HG02885 (cell line): ENCODE results near the gene EEF1AKMT1.
"Not testable (repeated sequence)": the region's sequence is repeated elsewhere in the genome, so short reads cannot be mapped to it uniquely, and the experiment has no call there.

Source experiments
- ATAC-seq: cut with Tn5 transposase; IDR thresholded peaks from one replicate; pipeline ENCODE4 v1.9.1; 2021; ENCODE audit warnings: mild to moderate bottlenecking; ENCODE audit not compliant: unreplicated experiment, poor library complexity

EEF1AKMT1 gene

DNA sequence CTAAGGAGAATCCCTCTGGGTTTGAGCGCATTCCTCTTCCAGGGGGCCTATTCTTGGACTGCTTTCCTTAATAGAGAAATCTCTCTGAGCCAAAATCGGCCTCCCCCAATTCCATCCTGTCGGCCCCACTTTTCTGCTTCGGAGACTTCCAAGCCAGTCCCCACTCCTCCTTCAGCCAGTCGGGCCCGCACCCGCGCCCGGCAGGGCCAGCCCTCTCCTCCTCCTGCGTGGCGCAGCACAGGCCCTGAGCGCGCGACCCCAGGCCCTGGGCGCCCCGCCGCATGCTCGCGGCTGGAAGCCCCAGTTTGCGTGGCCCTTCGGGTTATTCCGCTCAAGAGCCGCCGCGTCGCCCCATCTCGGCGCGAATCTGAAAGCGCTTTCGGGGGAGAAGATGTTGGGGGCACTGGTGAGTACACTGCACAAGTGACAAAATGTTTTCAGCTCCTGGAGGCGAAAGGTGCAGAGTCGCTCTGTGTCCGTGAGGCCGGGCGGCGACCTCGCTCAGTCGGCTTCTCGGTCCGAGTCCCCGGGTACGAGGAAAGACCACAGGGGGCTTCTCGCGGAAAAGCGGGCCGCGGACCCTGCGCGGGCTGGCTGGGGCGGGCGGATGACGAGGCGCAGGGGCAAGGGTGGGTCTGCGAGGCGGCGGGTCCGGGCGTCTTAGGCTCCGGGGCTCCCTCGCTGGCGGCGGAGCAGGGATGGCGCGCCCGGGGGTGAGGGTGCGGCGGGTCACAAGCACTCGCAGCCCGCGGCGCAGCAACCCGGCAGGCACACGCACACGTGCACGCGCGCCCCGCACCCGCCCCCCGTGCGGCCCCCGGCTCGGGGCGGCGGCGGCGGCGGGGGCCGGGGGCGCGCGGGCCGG is 70.6 kb downstream of the EEF1AKMT1 start, which contains the start of gene IL17D:
Gene IL17D, plus strand, starts transcription at position 785 of the 865 bp plus-strand sequence. CDS start 303 bp downstream, outside the sequence.
- peak; percentile 39 for ATAC-seq

GRCh38 chr13:20702530-20702914 is 71.2 kb downstream of the EEF1AKMT1 start:
- ATAC-seq, result no peak

GRCh38 chr13:20701461-20701860 is 72.3 kb downstream of the EEF1AKMT1 start:
- no peak for ATAC-seq

GRCh38 chr13:20700288-20700687 is 73.5 kb downstream of the EEF1AKMT1 start:
- ATAC-seq, result no peak

- ATAC-seq, result no peak
Observed at GRCh38 chr13:20699715-20700114, 74.0 kb downstream of the EEF1AKMT1 start.

DNA sequence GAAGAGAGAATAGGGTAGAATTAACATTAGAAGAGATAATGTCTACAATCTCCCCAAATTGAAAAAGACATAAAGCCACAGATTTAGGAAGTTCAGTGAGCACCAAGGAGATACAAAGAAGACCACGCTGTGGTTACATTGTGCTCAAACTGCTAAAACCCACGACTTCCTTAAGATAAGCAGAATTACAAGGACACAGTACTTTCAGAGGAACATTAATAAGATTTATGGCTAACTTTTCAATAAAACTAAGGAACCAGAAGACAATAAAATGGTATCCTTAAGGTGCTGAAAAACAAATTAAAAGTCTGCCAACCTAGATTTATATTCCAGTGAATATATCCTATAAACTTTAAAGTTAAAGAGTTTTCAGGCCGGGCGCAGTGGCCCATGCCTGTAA is 77.7 kb downstream of the EEF1AKMT1 start:
- no peak for ATAC-seq

DNA sequence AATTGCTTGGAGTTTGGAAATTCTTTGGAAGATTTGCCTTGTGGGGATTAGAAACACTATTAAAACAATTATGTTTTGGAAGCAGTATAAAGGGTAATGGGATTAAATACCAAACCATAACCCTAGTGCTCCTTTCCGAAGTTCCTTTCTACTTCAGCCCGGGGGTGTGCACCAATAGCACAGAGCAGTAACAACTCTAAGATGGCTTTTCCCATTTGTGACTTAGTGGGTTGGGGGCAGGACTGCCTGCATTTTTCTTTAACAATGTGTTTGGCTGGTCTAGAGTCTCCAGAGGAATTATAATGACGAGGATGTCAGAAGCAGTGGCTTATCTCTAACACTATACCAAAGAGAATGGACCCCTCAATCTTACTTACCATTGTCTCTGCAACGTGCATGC is 82.1 kb downstream of the EEF1AKMT1 start:
- ATAC-seq, result no peak

GRCh38 chr13:20689291-20689690 is 84.5 kb downstream of the EEF1AKMT1 start:
- ATAC-seq, result no peak

DNA sequence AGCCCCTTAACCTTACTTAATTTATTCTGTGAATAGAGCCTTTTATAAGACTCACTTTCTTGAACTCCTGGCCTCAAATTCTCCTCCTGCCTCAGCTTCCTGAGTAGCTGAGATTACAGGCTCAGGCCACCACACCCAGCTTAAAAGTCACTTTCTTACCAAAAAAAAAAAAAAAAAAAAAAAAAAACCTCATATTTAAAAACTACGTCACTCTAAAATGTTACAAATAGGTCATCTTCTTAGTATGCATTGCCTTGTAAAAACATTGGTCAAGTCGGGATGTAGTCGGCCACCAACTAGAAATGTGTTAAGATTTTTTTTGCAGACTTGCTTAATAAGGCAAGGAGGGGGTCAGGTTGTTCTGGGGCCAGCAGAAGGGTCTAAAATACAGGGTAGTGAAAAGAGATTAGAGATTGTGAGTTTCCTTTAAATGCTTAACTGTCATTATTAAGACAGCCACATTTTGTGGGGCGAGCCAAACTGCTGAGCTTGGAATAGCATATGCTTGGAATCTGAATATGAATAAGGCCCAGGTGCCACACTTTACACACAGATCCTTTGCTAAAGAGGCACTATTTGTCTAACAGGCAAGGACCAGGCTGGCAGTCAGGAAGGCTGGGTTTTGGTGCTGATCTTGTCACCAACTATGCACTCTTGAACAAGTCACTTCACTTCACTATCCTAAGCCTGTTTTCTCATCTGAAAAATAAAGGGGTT is 86.7 kb downstream of the EEF1AKMT1 start:
- ATAC-seq, result no peak

GRCh38 chr13:20686167-20686566 is 87.6 kb downstream of the EEF1AKMT1 start:
- no peak for ATAC-seq

DNA sequence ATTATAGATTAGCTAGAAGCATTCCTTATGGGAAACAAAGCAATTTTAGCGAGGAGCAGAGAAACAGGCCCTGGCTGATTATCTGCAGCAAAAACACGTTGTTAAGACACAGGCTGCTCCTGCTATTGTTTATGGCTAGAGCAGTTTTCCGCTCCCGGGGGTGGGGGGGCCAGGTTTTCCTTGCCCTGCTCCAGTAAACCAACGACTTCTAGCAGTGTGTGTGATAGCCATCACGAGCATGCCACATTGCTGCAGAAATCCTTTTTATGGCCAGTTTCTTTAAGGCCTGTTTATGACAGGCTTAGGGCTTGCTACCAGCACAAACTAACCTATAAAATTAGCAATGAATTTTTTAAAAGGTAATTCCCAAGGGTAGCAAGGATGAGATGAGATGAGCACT is 88.7 kb downstream of the EEF1AKMT1 start:
- ATAC-seq, result no peak

DNA sequence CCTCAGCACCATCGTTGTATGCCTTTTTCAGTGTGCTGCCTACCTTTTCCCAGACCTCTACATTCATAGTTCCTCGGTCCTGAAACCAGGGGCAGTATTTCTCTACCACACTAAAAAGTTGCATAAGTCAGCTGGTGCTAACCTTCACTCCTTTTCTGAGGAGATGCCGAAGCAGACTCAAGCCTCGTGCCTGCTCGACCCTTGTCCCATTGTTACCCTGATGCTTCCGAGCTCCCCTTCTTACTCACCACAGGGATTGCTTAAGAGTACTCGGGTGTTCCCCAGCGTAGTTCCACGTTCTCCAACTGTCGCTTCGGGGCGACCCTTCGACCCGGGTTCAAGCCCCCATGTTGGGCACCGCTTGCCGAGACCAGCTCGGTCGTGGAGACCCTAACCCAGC is 89.2 kb downstream of the EEF1AKMT1 start:
- ATAC-seq, result no peak

DNA sequence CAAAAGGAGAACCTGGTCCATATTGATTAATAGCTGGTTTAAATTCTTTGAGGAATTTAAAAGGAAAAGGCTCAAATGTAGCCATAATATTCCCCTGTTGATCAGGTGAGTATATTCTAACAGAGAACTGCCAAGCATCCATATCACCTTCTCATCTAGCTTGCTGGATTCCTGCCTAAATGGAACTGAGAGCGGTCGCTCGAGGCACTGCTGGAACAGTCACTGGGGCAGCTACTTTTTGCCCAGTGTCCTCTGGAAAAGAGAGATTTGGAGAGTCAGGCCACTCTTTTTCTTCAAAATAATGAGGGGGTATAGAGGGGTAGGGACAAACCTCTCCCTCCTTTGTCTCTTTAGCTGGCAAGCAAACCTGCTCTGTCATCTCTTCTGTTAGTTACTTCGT is 89.7 kb downstream of the EEF1AKMT1 start:
- no peak for ATAC-seq

GRCh38 chr13:20682061-20682460 is 91.7 kb downstream of the EEF1AKMT1 start:
- no peak for ATAC-seq

- ATAC-seq, result not testable (repeated sequence)
Observed at GRCh38 chr13:20681481-20681880, 92.3 kb downstream of the EEF1AKMT1 start.

DNA sequence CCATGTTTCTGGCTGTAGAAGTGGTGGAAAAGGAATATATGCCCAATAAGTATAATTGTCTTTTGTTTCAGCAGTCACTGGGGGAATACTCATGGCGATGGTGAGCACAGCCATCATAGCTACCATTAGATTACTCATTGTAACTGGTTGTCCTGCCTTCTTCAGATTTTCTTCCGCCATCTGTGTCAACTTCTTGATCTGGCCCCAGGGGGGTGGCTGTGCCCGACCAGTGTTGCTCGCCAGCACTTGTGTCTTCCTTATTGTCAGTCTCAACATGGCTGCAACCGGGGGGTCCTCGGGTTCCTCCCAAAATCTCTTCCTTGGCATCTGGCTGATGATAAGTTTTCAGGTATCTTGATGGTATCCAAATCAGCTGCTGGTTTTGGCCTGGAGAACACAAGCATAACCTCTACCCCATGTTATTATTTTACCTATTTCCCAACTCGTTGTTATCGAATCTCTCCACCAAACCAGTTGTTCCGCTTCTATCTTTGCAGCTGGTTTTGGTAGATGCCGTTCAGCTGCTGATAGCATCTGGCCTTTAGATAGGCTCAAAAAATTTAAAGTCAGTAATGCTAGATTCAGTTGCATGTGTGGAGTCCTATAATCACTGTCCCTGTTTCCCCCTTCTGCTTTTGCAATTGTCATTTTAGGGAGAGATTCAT is 93.2 kb downstream of the EEF1AKMT1 start:
- no peak for ATAC-seq

DNA sequence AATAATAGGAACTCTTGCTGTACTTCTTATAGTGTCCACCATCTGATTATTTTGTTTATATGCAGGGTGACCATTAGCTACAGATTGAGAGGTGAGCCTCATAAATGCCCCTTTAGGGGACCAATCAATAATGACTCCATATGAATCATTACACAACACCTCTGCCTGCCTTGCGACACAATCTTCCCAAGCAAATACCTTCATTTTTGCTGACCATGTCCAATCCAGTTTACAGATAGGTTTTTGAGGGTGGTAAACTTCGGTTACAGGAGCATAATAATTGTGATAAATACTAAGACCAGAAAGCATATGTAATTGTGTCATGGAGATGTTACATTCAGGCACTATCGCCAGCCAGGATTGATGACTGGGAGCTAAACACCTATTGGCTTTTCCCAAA is 93.9 kb downstream of the EEF1AKMT1 start:
- no peak for ATAC-seq
